Smooth muscle cell (in vitro differentiated cells): ENCODE measurements around the gene KLF16. TPM values are rescaled to one million over a fixed set of nuclear protein-coding genes. Genes with fewer than 3 reads are reported as not detected.

ENCODE experiments used
- DNase-seq: peaks from one replicate; lab custom pipeline; 2025; ENCODE audit not compliant: unreplicated experiment; lab: John Stamatoyannopoulos, UW
- H2AFZ ChIP-seq: fragments of 200-600 bp; sonication (generic); 2 replicates; pipeline ENCODE4 v1.6.0; 2016; ENCODE audit warnings: antibody characterized with exemption, low read depth, mild to moderate bottlenecking
- H3F3A ChIP-seq: fragments of 200-600 bp; sonication (generic); 2 replicates; pipeline ENCODE4 v1.6.0; 2017; ENCODE audit warnings: antibody characterized with exemption, low read depth
- H3K27ac ChIP-seq: fragments of 200-600 bp; sonication (generic); 2 replicates; pipeline ENCODE4 v1.5.1; 2016; ENCODE audit warnings: low read depth, mild to moderate bottlenecking
- H3K27me3 ChIP-seq: fragments of 200-600 bp; sonication (generic); 2 replicates; pipeline ENCODE4 v1.6.1; 2016; ENCODE audit warnings: low read depth, mild to moderate bottlenecking
- H3K36me3 ChIP-seq: fragments of 200-600 bp; sonication (generic); 2 replicates; pipeline ENCODE4 v1.5.1; 2016; ENCODE audit warnings: low read depth
- H3K4me1 ChIP-seq: fragments of 200-600 bp; sonication (generic); 2 replicates; pipeline ENCODE4 v1.5.1; 2016; ENCODE audit warnings: low read depth
- H3K4me2 ChIP-seq: fragments of 200-600 bp; sonication (generic); 2 replicates; pipeline ENCODE4 v1.6.0; 2016; ENCODE audit warnings: mild to moderate bottlenecking
- H3K4me3 ChIP-seq: fragments of 200-600 bp; sonication (generic); 2 replicates; pipeline ENCODE4 v1.5.1; 2016; ENCODE audit warnings: mild to moderate bottlenecking
- H3K79me2 ChIP-seq: fragments of 200-600 bp; sonication (generic); 2 replicates; pipeline ENCODE4 v1.6.0; 2016; ENCODE audit warnings: low read depth, mild to moderate bottlenecking
- H3K9ac ChIP-seq: fragments of 200-600 bp; sonication (generic); 2 replicates; pipeline ENCODE4 v1.6.0; 2016; ENCODE audit warnings: low read depth
- H3K9me3 ChIP-seq: fragments of 200-600 bp; sonication (generic); replicated peaks from 2 replicates; pipeline ENCODE4 v1.5.1; 2016; ENCODE audit warnings: low read depth
- H4K20me1 ChIP-seq: fragments of 200-600 bp; sonication (generic); 2 replicates; pipeline ENCODE4 v1.6.0; 2016; ENCODE audit warnings: low read depth
- WGBS: methylation state at CpG from one replicate; pipeline ENCODE4 v1.1.7; 2016; ENCODE audit warnings: low lambda C conversion rate; 5-methylcytosine and 5-hydroxymethylcytosine counted together
- polyA plus RNA-seq: library from polyadenylated mRNA; unstranded; fragments of >200 nt; fragmentation: Nextera tagmentation; extraction: Ambion mirVana; gene quantifications from 2 replicates; pipeline ENCODE4 v1.2.1, GENCODE V29; 2016
- total RNA-seq: library from RNA; depleted of rRNA; stranded (reverse); fragments of >200 nt; gene quantifications from 2 replicates; pipeline ENCODE4 v1.2.3, GENCODE V29; 2014
- TF ChIP-seq, protein P1 (sequence below): fragments of 200-600 bp; sonication (generic); IDR thresholded peaks from 2 replicates; pipeline ENCODE4 v1.5.1; 2017; ENCODE audit warnings: borderline replicate concordance, mild to moderate bottlenecking, antibody characterized with exemption; ENCODE audit not compliant: insufficient read depth, poor library complexity, severe bottlenecking

Gene KLF16
- total and polyA plus RNA-seq, 2 experiments from 2014 or later = 5.8 to 15.4 TPM

DNA sequence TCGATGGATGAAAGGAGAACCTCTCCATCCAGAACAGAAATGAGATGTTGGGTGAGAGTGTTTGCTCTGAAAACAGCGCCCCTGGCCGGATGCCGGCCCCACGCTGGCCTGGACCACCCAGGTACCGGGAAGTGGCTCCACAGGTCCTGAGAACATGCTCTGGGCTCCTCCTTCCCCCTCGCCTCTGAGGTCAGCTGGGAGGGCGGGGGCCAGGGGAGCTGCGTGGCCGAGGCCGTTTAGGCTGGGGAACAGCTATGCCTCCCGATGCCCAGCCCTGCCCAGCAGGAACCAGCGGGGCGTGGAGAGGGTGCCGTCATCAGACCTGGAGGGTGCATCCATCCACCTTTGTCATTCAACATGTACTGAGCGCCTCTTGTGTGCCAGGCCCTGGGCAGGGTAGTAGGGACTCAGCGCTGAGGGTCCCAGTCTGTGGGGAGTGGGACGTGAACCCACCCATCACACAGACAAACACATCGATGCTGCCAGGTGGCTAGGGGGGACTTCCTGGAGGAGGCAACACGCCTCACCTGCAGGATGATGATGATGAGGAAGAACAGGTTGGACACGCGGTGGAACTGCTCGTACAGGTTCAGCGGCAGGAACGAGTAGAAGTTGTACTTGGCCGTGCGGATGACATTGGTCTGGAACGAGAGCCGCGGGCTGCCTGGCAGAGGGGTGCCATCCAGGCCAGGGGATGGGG is 55.5 kb downstream of the KLF16 start:
- DNase-seq = no peak
- H3K4me3 ChIP-seq = no peak overlapping the region
- no peaks in the 10 kb centered on the region for H3K36me3 ChIP-seq
- no peaks in the 10 kb centered on the region for H3K27me3 ChIP-seq
- peaks cover 2% of the 10 kb centered on the region for H3K4me1 ChIP-seq
- no peaks in the 10 kb centered on the region for H4K20me1 ChIP-seq
- H3K79me2 ChIP-seq = no peaks in the 10 kb centered on the region
- H3K9me3 ChIP-seq = no peaks in the 10 kb centered on the region
- no peaks in the 10 kb centered on the region for H3F3A ChIP-seq
- no peak overlapping the region for H3K27ac ChIP-seq
- H3K4me2 ChIP-seq = no peak overlapping the region
- WGBS = 87% methylated on average over 27 of the region's 30 CpGs
- H3K9ac ChIP-seq = no peak overlapping the region
- no peak overlapping the region for H2AFZ ChIP-seq
- TF ChIP-seq, protein P1, sequence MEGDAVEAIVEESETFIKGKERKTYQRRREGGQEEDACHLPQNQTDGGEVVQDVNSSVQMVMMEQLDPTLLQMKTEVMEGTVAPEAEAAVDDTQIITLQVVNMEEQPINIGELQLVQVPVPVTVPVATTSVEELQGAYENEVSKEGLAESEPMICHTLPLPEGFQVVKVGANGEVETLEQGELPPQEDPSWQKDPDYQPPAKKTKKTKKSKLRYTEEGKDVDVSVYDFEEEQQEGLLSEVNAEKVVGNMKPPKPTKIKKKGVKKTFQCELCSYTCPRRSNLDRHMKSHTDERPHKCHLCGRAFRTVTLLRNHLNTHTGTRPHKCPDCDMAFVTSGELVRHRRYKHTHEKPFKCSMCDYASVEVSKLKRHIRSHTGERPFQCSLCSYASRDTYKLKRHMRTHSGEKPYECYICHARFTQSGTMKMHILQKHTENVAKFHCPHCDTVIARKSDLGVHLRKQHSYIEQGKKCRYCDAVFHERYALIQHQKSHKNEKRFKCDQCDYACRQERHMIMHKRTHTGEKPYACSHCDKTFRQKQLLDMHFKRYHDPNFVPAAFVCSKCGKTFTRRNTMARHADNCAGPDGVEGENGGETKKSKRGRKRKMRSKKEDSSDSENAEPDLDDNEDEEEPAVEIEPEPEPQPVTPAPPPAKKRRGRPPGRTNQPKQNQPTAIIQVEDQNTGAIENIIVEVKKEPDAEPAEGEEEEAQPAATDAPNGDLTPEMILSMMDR = no peak

DNA sequence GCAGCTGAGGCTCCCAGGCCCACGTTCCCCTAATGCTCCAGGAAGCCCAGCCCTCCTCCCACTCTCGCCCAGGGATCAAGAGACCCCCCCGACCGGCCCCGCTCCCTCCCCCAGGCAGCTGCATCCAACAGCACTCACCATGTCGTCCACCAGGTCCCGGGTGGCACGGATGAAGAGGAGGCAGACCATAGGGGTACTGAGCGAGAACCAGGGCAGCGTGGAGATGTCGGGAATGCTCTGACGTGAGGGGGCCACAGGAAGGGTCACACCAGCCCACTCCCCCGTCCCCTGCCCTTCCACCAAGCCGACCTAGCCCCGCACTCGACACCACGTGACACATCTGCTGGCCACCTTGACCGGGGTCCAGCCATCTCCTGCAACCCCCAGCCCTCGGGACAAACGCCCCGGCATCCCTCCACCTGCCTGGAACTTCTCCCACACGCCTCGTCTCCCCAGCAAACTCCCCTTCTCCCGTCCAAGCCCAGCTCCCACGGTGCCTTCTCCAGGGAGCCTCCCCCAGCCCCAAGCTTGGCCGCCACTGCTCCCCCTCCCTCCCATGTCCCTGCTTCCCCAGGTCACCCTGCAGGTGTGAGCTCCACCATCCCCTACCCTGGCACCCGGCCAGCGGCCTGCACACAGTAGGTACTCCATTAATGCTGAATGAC is 56.2 kb downstream of the KLF16 start:
- TF ChIP-seq, protein P1 = no peak
- H3K27me3 ChIP-seq = no peaks in the 10 kb centered on the region
- H3K9me3 ChIP-seq = no peaks in the 10 kb centered on the region
- H3K27ac ChIP-seq = no peak overlapping the region
- no peak for DNase-seq
- no peak overlapping the region for H2AFZ ChIP-seq
- H3F3A ChIP-seq = no peaks in the 10 kb centered on the region
- H4K20me1 ChIP-seq = no peaks in the 10 kb centered on the region
- H3K4me2 ChIP-seq = no peak overlapping the region
- no peak overlapping the region for H3K4me3 ChIP-seq
- no peak overlapping the region for H3K9ac ChIP-seq
- WGBS = 90% methylated on average over 14 of the region's 28 CpGs
- H3K36me3 ChIP-seq = no peaks in the 10 kb centered on the region
- H3K4me1 ChIP-seq = no peaks in the 10 kb centered on the region
- H3K79me2 ChIP-seq = no peaks in the 10 kb centered on the region

DNA sequence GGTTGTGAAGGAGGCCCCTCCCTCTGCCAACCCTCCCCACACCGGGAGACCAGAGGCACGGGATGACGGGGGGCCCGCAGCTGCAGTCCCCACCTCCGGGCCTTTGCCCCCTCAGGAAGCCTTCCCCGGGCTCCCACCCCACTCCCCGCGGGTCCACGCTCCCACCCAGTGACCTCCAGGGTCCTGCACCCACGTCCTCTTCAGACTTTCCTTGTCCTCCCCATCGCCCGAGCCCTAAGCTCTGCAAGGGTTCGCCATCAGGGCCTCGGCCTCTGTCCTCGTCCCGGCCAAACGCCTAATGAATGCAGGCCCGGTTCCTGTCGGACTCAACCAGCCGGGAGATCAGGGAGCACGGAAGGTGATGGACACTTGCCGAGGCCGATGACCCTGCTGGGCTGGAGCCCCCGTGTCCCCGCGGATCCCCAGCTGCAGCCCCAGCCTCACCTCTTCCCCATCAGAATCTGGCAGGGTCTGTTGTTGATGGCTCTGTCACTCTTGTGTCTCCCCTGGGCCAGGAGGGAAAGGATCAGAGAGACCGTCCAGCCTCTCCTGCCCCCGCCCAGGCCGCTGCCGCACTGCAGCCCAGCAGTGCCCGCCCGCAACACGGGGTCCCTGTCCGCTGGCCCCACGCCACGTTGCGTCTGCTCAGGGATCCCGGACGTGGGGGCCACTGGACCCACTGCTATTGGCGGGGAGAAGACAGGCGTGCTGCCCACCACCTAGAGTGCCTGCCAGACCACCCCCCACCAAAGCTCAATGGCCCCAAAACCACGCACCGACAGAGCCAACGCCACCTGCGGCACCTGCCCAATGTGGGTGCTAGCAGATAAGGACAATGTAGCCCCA is 57.0 kb downstream of the KLF16 start:
- Histone ChIP-seq H4K20me1 (no peaks in the 10 kb centered on the region), H3K4me1 (no peaks in the 10 kb centered on the region), H2AFZ (no peak overlapping the region), H3K4me2 (no peak overlapping the region), H3K27me3 (no peaks in the 10 kb centered on the region), H3F3A (no peaks in the 10 kb centered on the region), H3K27ac (no peak overlapping the region), H3K9me3 (no peaks in the 10 kb centered on the region), H3K79me2 (no peaks in the 10 kb centered on the region), H3K36me3 (no peaks in the 10 kb centered on the region), H3K9ac (no peak overlapping the region), H3K4me3 (no peak overlapping the region)
- TF ChIP-seq, protein P1 = no peak
- DNase-seq = no peak
- 91% methylated on average over 27 of the region's 45 CpGs for WGBS
